Occipital lobe (tissue), 2 donors: Measurements from ENCODE around the gene NRL. TPM values are rescaled to one million over a fixed set of nuclear protein-coding genes. Genes with fewer than 3 reads are reported as not detected.

Experiments used
- DNase-seq: peaks from one replicate; lab custom pipeline; 2025; lab: John Stamatoyannopoulos, UW
- total RNA-seq: library from RNA; depleted of rRNA; stranded (reverse); fragments of >200 nt; gene quantifications from one replicate; pipeline ENCODE4 v1.2.3, GENCODE V29; 2014

NRL gene
- total RNA-seq, 1 donor from 2014 or later: 0.94 TPM

DNA sequence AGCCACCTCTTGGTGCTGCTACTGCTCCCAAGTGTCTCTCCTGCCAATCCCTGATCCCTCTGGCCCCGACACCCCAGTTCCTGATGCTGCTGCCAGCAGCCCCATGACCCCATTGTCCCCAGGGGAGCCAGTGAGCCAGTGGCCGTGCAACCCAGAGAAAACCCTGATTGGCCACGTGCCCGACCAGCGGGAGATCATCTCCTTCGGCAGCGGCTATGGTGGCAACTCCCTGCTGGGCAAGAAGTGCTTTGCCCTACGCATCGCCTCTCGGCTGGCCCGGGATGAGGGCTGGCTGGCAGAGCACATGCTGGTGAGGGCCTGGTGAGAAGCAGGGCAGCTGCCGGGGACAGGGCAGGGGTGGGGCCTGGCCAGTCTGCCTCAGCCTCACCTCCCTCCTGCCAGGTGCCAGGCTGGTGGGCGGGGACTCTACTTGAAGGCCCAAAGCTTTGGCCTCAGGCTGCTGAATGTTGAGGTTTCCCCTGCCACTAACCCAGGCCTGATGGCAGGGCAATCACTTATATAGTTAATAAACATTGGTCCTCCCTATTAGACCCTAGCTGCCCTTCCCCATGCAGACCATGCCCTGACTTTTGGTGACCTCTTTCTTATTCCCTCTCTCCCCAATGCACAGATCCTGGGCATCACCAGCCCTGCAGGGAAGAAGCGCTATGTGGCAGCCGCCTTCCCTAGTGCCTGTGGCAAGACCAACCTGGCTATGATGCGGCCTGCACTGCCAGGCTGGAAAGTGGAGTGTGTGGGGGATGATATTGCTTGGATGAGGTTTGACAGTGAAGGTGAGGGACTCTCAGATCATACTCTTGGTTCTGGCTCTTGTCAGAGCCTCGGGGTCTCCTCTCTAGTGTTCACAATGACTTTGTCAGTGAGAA, 15.6 kb downstream of the NRL start:
- no peak for DNase-seq

DNA sequence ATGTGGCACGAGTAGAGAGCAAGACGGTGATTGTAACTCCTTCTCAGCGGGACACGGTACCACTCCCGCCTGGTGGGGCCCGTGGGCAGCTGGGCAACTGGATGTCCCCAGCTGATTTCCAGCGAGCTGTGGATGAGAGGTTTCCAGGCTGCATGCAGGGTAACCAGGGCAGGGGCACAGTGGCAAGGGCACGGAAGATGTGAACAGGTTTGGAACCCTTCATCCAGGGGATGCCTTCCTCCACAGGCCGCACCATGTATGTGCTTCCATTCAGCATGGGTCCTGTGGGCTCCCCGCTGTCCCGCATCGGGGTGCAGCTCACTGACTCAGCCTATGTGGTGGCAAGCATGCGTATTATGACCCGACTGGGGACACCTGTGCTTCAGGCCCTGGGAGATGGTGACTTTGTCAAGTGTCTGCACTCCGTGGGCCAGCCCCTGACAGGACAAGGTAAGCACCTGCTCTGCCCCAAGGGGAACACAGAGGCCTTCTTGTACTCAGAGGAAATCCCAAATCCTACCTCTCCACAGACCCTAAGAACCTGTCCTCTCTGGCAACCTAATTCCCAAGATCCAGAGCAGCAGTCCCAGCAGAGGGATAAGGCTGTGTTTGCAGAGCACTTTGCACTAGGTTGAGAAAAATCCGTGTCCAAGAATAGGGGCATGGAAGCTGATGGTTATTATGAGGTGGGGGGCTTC, 16.4 kb downstream of the NRL start:
- no peak for DNase-seq

- DNase-seq: no peak
Measured at GRCh38 chr14:24096545-24097181, 18.1 kb downstream of the NRL start.

DNA sequence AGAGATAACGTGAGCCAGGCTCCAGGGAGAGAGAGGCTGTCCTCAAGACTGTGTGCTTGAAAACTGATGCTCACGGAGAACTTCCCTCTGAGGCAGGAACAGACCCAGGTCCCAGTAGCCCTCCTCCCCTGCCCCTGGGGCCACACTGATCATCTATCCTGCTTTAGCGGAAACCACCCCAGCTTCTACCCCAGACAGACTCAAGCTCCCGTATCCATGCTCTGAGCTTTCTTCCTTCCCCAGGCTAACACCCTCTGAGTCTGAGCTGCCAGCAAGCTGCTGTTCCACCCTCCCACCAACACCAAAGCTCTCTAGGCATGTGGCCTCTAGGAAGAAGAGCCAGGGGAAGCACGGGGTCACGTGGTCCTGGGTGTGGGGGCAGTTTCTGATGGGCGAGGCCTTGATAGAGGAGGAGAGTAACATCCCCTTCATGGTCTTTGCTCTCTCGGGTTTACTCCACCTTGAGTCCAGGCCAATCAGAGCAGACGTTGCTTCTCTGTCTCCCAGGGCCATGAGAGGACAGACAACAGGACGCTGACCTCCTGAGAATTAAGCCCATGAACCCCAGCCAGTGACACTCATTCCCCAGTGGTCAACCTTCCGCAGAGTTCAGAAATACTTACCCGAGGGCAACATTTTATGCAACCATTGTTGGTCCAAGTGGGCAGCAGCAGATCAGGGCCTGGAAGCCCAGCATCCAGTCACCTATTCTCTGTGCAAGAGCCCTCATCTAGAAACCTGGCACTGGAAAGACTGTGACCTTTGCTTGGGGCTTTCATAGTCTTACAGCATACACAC, 19.3 kb downstream of the NRL start:
- no peak for DNase-seq

GRCh38 chr14:24094841-24095270, 19.9 kb downstream of the NRL start:
- no peak for DNase-seq

- DNase-seq: peak; percentile 72
Measured at GRCh38 chr14:24093901-24094840, 20.6 kb downstream of the NRL start, which contains the start of gene PCK2. TSS of gene PCK2 (plus strand) at chr14:24094311. CDS start at chr14:24094406, 95 bp downstream.

DNA sequence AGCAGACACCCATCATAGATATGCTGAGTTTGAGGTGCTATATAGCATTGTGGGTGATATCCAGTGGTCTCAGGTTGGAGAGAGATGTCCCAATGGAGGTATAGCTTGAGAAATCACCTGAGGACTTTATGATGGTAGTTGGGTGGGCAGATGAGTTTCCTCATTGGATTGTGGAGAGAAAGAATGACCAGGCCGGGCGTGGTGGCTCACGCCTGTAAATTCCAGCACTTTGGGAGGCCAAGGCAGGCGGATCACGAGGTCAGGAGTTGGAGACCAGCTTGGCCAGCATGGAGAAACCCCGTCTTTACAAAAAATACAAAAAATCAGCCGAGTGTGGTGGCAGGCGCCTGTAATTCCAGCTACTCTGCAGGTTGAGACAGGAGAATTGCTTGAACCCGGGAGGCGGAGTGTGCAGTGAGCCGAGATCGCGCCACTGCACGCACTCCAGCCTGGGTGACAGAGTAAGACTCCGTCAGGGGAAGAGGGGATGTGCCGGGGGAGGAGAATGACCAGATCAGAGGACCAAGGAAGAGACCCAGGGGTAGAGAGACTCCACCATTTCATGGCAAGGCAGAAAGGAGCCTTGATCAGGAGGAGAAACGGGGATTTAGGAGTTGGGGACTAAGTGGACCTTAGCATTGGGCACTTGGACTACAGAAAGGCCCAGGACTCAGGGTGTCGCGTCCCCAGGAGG, 21.4 kb downstream of the NRL start:
- DNase-seq: no peak

- DNase-seq: no peak
Measured at GRCh38 chr14:24092505-24093206, 22.1 kb downstream of the NRL start.

DNA sequence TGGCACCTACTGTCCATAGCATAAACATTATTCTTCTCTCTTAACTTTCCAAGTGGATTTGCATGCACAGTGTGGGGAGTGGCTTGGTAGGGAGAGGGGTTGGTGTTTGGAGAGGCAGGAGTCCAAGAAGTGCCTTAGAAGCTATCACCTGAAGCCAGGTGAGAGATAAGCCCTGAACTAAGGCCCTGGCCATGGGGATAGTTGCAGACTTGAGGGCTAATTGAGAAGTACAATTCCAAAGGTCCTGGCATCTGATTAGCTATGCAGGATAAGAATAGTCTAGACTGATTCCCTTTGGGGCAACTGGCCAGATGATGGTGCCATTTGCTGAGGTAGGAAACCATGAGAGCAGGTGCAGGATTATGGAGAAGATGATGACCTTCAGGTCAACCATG, 22.6 kb downstream of the NRL start:
- DNase-seq: no peak

DNA sequence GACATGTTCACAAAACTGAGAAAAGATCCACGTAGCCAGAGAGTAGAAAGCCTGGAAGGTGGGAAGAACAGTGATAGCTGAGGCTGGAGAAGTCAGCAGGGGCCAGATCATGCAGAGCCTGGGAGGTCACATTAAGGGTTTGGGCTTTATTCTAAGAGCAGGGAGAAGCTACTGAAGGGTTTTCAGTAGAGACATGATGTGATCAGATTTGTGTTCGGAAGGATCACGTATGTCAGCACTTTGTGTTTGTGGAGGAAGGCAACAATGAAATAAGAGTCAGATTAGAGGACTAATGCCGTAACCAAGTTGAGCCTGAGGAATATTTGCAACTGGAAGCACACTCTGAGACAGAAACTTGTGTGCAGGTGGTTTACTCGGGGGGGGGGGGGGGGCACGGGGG, 24.9 kb downstream of the NRL start:
- no peak for DNase-seq

GRCh38 chr14:24088095-24088494, 26.7 kb downstream of the NRL start:
- no peak for DNase-seq

GRCh38 chr14:24087004-24087403, 27.7 kb downstream of the NRL start:
- DNase-seq: no peak

DNA sequence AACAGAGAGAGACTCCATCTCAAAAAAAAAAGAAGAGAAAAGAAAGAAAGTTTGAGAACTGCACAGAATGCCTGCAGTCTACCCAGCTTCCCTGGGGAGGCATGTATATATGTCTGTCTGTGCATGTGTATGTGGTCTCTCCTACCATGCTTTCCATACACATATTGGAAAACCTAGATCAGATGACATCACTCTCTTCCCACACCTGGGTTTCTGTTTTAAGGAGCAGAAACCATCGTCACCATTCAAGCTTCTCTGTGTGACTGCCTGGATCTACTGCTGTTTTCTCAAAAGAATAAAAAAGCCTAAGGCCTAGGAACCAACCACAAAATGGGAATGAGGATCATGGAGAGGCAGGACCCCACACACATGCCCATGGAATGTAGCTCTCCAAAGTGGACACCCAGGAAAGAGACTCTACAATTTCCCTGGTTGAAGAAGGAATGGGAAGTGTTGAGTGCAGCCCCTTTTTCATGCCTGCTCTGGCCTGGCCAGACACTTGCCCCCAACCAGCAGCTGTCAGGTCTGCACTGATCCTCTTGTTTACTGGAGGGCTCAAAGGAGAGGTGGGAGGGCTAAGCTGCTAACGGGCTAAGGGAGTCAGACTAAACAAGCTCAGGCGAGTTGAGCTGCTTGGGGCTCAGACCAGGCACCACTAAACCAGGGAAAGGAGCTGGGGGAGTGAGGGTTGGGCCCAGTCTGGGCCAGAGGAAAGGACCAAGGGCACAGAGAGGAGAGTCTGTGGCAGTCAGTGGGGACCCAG, 28.4 kb downstream of the NRL start:
- DNase-seq: no peak

DNA sequence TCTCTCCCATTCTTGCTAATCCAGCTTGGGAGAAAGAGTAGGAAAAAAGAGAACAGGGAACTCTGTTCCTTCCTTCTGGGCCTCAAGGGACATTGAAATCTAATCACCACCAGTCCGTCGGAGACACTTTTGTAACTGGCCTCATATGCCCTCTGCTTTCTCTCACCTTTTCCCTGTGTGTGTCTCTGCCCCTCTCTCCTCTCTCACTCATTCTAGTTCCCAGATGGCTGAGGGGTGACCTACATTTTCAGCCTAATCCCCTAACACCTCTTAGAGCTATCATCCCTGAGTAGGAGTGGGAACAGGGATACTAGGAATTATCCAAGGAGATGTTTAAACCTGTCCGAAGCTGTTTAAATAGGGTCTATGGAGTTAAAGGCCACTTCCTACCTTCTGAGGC, 29.5 kb downstream of the NRL start:
- DNase-seq: no peak

DNA sequence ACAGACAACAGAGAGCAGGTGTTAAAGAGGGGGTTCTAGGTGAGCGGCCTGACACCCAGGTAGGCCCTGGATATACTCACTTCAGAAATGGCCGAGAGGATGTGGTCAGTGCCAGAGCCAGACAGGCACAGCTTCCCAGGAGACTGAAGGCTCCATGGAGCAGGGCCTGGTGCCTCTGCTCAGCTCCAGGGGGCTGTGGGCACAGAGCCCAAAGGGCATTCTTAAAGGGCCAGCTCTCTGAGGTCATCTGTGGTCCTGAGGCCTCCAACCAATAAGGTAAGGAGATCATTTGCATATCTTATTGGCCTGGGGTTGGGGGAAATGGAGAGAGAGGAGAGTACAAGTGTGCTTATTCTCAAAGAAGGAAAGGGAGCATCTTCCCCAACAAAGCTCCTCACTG, 30.3 kb downstream of the NRL start:
- no peak for DNase-seq

DNA sequence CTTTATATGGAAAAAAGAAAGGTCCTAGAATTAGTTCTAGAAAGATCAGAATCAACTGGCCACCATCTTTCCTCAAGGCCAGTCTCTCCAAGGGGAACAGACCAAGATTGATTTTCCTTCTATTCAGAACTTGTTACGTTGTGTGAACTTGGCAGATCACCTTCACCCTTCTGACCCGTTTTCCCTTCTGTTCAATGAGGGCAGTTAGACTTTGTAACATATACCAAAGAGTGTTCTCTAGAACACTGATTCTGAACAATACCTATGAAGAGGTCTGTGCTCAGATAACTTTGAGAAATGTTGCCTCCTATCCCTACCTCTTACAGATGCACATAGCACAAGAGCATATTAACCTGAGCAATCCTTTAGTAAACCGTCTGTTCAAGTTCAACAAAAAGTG, 31.3 kb downstream of the NRL start:
- no peak for DNase-seq

DNA sequence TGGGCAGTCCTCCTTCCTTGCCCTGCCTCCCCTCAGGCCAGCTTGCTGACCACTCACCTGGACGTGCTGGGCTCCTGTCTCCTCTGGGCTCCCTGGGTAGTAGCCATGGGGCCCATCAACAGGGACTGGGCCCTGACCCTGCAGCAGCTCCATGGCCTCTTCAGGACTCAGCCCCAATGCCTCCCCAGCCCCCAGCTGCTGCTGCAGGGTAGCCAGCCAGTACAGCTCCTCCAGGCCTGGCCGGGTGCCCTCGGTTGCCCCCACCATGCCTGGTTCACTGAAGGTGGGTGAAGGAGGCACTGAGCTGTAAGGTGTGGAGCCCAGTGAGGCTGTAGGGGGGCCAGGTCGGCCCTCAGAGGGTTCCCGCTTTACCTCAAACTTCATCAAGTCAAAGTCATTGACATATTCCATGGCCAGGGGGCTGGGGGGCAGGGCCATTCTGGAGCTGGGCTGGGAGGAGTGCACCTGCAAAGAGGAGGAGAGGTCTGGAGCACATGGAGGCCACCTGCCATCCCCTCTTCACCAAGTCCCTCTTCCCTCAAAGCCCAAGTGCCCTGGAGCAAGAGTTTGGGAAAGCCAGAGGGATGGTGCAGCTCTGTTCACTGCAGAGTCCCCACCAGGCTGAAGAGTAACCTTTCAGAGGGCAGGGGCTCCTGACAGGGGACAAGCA, 32.2 kb downstream of the NRL start:
- no peak for DNase-seq

DNA sequence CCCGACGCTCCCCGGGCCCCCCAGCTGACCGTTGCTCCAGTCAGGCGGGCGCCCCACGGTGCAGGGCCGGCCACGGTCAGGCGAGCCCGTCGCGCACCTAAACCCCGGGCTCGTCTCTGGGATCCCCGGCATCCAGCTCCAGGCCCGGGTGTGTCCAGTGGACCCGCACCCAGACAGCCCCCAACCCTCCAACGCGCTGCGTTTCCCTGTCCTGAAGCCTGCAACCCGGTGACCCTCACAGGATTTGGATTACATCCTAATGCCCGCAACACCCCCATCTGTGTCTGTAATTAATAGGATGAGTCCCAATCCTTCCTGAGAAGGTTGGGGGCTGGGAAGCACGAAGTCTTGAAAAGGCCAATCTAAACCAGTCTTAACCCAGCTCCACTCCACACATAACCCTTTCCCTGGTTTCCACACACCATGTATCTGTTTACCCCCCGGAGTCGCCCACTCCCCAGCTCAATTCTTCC, 33.0 kb downstream of the NRL start:
- no peak for DNase-seq
